ENCODE data around the gene CGB8.
A peak's percentile ranks its signal among the peaks of the same experiment; 100 is the strongest.

CGB8 gene

DNA sequence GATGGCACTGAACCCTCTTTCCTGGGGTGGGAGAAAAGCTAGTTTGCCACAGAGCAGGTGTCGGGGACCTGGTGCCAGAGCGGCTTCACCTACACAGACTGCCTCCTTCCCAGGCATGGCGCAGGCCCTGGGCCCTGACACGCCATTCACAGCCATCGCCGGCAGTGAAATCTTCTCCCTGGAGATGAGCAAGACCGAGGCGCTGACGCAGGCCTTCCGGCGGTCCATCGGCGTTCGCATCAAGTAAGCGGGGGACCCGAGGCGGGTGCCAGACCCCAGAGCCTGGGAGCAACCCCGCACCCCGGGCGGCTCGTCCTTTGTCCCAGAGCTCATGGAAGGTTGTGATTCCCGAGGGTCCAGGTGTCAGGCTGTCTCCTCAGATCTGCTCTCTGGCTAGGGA is 42.0 kb downstream of the CGB8 start:
- no peak for DNase-seq (ENCODE audit: low read depth in 2 of 2)

DNA sequence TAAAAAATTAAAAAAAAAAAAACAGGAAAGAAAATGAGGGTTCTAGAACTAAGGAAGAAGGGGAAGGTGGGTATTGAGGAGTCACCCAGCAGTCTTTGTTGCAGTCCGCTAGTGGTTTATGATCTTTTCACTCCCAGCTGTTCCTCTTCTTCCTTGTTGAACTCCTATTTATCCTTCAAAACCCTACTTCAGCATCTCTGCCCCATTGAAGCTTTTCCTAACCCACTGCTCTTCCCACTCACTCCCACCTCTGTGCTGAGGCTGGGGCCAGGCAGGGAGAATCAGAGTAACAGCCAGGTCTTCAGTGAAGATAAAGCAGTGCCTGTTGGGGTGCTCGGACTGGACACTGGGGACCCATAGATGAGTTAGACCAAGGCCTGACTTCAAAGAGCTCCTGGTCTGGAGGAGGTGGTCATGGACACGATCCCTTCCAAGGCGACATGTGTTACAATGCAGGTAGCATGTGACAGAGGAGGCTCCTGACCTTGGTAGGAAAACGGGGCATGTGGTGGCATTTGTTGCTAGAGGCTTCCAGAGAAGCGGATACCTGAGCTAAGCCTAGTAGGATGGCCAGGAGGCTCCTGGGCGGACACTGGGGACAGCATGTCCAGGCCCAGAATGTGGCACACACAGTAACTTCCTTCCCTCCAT is 43.8 kb downstream of the CGB8 start:
- no peak for DNase-seq (ENCODE audit: low read depth in 2 of 2)

DNA sequence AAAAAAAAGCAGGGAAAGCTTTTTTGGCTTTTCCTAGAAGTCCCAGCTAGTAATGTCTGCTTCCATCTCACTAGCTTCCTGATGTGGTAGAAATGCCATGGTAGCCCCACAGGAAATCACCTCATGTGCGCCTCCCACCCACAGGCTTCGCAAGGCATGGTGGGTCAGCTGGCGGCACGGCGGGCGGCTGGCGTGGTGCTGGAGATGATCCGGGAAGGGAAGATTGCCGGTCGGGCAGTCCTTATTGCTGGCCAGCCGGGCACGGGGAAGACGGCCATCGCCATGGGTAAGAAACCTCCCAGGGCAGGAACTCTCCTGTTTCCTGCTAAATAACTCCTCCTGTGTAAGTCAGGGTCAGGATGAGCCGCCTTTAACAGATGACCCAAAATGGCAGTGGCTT is 44.8 kb downstream of the CGB8 start:
- DNase-seq (ENCODE audit: low read depth in 2 of 2): no peak

DNA sequence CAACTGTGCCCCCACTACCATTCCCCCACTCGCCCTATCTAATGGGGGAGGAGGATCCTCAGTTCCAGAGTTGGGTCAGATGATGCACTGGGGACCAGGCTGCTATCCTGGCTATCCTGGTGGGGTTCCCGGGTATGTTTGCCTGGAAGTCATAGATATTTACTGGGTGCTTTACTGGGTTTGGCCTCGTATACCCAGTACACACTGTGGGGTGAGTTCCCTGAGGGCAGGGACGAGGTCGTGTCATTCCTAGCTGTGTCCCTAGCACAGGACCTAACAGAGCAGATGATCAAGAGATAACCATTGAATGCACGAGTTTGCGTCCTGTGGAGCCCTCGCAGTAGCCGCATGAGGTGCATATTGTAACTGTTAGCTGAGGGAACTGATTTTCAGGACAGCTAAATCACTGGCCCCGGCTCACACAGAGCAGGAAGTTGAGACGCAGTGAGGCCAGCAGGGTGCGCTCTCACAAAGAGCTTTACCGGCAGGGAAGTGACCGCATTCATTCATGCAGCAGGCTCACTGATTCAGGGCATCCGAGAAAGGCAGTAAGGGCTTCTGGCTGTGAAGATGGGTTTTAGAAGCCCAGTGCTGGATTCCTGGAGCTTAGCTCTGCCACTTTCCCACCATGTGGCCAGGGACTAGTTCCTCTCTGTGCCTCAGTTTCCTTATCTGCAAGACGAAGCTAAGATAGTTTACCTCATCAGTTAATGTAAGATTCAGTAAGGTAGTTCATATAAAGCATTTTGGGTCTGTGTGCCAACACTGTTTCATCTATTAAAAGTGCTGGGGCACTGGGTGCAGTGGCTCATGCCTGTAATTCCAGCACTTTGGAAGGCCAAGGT is 49.2 kb downstream of the CGB8 start:
- DNase-seq (ENCODE audit: low read depth in 2 of 2): peak; percentile 33 to 41

DNA sequence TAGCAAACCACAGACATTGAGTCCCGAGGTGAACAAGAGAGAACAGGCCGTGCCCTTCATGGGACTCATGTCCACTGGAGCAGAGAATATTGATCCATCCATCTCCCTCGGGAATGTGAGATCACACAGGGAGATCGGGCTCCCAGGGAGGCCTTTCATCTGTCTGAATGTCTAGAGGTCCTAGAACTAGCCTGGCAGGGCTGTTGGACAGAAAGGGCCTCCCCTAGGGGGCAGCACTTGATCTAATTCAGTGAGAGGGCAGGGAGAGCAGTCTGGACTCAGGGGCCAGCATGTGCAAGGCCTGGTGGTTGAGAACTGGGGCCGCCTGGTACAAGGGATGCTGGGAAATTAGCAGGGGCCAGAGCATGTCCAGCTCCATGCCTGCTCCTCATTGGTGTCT is 50.9 kb downstream of the CGB8 start:
- DNase-seq (ENCODE audit: low read depth in 2 of 2): no peak

Measured in stimulated activated CD8-positive, alpha-beta memory T cell treated with anti-CD3 and anti-CD28 coated beads, Interleukin-2, amount 100 ng/mL, for 1 hour (primary cell).